HT1080 (cell line): Measurements from ENCODE around the gene MATN4. TPM values are rescaled to one million over a fixed set of nuclear protein-coding genes. Genes with fewer than 3 reads are reported as not detected.

Source experiments
- DNase-seq: peaks from one replicate; pipeline ENCODE4 v3.0.0-alpha.2; 2015; ENCODE audit warnings: low read depth
- total RNA-seq: library from RNA; depleted of rRNA; stranded (reverse); fragments of >200 nt; shearing (Covaris generic); gene quantifications from 2 replicates; pipeline ENCODE4 v1.2.3, GENCODE V29; 2014; rRNA removed

The MATN4 gene
- total RNA-seq, 1 experiment from 2014 or later = not detected

DNA sequence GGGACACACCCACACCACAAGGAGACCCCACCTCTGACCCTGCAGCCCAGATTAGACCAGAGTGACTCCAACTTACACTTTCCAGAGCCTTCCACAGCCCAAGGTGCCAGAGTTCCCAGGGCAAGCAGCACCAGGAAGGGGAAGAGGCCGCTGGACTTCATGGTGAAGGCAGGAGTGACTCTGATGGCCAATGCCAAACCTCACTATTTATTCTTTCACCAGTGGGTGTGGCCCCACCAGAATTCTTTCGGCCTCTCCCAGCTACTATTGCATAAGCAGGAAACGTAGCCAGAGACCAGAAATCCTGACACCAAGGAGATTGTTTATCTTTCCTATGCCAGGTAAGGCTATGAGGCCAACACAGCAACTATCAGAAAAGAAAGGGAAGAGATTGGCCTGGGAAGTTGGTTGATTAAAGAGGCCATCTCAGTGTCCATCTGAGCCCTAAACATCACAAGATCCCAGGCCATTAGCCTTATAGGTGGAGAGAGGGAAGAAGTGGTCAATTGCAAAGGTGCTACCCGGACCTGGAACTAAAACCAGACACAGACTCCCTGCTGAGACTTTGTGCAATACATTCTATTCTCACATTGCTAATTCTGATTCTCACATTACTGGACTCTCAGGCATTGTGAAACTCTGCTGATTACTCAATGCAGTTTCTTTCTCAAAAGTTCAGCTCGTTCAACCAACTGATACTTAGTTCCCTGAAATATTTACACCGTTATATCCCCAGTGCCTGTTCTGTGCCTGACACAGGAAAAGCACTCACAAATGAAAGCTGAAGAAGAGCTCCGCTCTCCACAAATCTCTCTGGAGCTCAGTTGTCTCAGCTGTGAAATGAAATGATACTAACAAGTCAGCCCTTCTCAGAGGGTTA, 53.5 kb downstream of the MATN4 start, which contains the start of gene SLPI:
Gene SLPI (minus strand): TSS at position 182 of the 880 bp plus-strand sequence. CDS start 21 bp downstream, at position 161.
- DNase-seq = peak; percentile 3

DNA sequence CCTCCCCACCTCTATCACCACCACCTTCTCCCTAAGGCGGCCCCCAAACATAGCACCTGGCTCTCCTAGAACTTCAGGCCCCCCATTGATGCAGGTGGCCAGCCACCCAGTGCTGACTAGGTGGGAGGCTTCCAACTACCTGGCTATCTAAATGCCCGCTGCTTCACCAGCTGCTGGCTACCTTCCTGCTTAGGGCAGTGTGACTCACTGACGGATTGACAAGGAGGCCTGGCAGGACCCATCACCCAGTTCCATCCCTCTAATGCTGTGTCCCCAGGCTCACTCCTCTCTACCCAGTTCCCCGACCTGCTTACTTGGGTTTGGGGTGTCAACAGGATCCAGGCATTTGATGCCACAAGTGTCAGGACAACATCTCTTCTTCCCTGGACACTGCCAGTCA, 54.8 kb downstream of the MATN4 start:
- no peak for DNase-seq

DNA sequence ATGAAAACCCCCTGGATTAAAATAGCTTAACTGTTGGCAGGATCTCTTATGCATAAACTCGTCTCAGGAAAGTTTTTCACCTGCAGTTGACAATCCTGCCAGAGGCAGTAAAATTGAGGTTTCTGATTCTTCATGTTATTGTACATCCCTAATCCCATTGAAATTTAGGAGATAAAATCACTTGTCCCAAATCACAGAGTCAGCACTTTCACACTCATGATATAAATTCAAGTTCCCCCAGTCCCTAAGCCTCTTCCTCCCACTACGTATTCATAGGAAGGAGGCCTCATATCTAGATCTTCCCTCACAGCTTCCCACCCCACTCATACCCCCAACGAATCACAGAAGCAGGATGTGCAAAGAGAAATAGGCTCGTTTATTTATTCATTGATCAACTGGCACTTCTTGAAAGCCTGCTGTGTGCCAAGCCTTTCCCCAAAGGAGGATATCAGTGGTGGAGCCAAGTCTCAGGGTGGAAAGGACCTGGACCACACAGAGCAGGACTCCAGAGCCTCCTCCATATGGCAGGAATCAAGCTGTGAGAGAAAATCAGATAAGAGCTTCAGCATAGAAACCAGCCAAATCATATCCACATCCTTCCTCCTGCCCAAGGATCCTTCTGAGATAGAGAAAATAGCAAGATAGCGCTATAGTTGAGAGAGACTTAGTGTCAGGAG, 56.1 kb downstream of the MATN4 start:
- no peak for DNase-seq

DNA sequence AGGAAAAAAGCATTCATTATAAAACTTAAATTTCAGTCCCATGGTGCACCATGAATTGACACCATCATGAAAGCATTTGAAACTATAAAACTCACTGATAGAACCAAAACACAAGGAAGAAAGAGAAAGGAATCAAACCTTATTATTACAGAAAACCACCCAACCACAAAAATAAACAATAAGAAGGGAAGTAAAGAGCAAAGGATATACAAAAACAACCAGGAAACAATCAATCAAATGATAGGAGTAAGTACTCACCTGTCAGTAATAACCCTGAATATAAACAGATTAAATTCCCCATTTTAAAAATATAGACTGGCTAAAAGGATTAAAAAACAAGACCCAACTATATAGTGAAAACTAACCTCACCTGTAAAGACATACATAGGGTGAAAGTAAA, 59.5 kb downstream of the MATN4 start:
- DNase-seq = no peak

DNA sequence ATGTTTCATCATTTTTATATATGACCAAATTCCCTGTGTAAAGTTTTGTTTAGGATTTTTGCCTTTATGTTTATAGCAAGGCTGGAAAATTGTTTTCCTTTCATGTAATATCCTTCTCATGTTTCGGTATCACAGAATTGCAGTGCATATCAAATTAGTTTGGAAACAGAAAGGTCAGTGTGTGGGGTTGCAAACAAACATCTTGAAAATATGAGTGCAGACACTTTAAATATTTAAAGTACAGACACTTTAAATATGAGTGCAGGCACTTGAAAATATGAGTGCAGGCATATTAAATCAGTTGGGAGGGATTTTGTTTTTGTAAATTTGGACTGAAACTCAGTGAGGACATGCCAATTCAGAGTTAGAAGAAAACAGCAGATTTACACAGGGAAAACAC, 60.2 kb downstream of the MATN4 start:
- DNase-seq = no peak

DNA sequence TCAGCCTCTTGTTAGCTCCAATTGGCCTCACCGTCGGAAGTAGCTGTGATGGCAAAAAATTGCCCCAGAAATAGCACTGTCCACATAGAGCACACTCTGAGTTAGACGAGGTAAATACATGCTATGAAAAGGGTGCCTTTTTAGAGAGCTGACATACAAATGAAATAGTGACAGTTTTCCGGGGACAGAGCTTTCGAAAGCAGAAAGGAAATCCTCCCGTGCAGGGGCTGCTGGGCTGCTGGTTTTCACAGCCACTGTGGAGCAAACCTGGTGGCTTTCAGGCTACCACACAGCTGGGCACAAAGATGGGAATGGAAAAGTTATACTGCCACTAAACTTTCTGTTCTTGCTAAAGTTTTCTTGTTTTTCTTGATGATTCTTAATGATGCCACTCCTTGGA, 62.0 kb downstream of the MATN4 start:
- DNase-seq = no peak

Other genes starting within 250 kb of the MATN4 start
- not detected in 2 replicates for gene KCNS1, start 207.2 kb downstream of the MATN4 start, total RNA-seq
- not detected in 2 replicates for gene WFDC5, start 193.1 kb downstream of the MATN4 start, total RNA-seq
- gene WFDC12, start 183.8 kb downstream of the MATN4 start, total RNA-seq = not detected in 2 replicates
- not detected in 2 replicates for gene PI3, start 133.4 kb downstream of the MATN4 start, total RNA-seq
- not detected in 2 replicates for gene SEMG1, start 101.3 kb downstream of the MATN4 start, total RNA-seq
- not detected in 2 replicates for gene SEMG2, start 86.9 kb downstream of the MATN4 start, total RNA-seq
- gene SLPI, start 53.7 kb downstream of the MATN4 start, total RNA-seq = not detected in 2 replicates
- gene RBPJL, start 1.5 kb downstream of the MATN4 start, total RNA-seq = not detected in 2 replicates
- 47.8 and 53.4 TPM in 2 replicates for gene SDC4, start 40.1 kb upstream of the MATN4 start, total RNA-seq
- 16.2 and 28.9 TPM in 2 replicates for gene SYS1, start 54.9 kb upstream of the MATN4 start, total RNA-seq
- not detected in 2 replicates for gene TP53TG5, start 70.0 kb upstream of the MATN4 start, total RNA-seq
- 10.1 and 16.8 TPM in 2 replicates for gene DBNDD2, start 100.0 kb upstream of the MATN4 start, total RNA-seq
- 88.5 and 139 TPM in 2 replicates for gene PIGT, start 107.8 kb upstream of the MATN4 start, total RNA-seq
- gene WFDC2, start 161.5 kb upstream of the MATN4 start, total RNA-seq = not detected in 2 replicates
- not detected in 2 replicates for gene SPINT3, start 207.3 kb upstream of the MATN4 start, total RNA-seq
- gene WFDC6, start 231.2 kb upstream of the MATN4 start, total RNA-seq = not detected in 2 replicates
- not detected in 2 replicates for gene EPPIN, start 239.1 kb upstream of the MATN4 start, total RNA-seq